SU-DHL-6 (cell line): Measurements from ENCODE around the gene TYW1B.
"Not testable (repeated sequence)": the region's sequence is repeated elsewhere in the genome, so short reads cannot be mapped to it uniquely, and the experiment has no call there.

Experiments
- H2AFZ ChIP-seq: fragments of 200-600 bp; sonication (generic); 2 replicates; pipeline ENCODE4 v1.6.1; 2014; ENCODE audit warnings: low read depth, mild to moderate bottlenecking, moderate library complexity, mixed read lengths, antibody characterized with exemption, low read length; ENCODE audit not compliant: severe bottlenecking
- H3F3A ChIP-seq: fragments of 200-600 bp; shearing (Covaris generic); 2 replicates; pipeline ENCODE4 v1.6.0; 2016; ENCODE audit warnings: antibody characterized with exemption, mild to moderate bottlenecking; ENCODE audit not compliant: insufficient read depth
- H3K27ac ChIP-seq: fragments of 200-600 bp; sonication (generic); 2 replicates; pipeline ENCODE4 v1.5.1; 2016; ENCODE audit warnings: low read depth, mild to moderate bottlenecking, low read length, moderate library complexity, mixed read lengths
- H3K27me3 ChIP-seq: fragments of 200-600 bp; sonication (generic), shearing (Covaris generic); 2 replicates; pipeline ENCODE4 v1.6.0; 2014; ENCODE audit warnings: mild to moderate bottlenecking, low read length
- H3K36me3 ChIP-seq: fragments of 200-600 bp; sonication (generic); 2 replicates; pipeline ENCODE4 v1.6.1; 2014; ENCODE audit warnings: mild to moderate bottlenecking, low read length, mixed read lengths
- H3K4me2 ChIP-seq: fragments of 300-600, 200-600 bp; shearing (Covaris generic), sonication (generic); 2 replicates; pipeline ENCODE4 v1.6.0; 2014; ENCODE audit warnings: low read length, low read depth, mild to moderate bottlenecking; ENCODE audit not compliant: poor library complexity, severe bottlenecking
- H3K4me3 ChIP-seq: fragments of 200-600 bp; sonication (generic); 2 replicates; pipeline ENCODE4 v1.5.1; 2014; ENCODE audit warnings: antibody characterized with exemption, low read length, mild to moderate bottlenecking, mixed read lengths; ENCODE audit not compliant: insufficient read depth, poor library complexity, severe bottlenecking
- H3K79me2 ChIP-seq: fragments of 200-600 bp; sonication (generic); 2 replicates; pipeline ENCODE4 v1.6.1; 2014; ENCODE audit warnings: mild to moderate bottlenecking, low read length, moderate library complexity; ENCODE audit not compliant: insufficient read depth
- H3K9ac ChIP-seq: fragments of 200-600 bp; sonication (generic); 2 replicates; pipeline ENCODE4 v1.7.0; 2014; ENCODE audit warnings: mild to moderate bottlenecking, low read length
- H3K9me2 ChIP-seq: fragments of 200-600 bp; sonication (generic); replicated peaks from 2 replicates; pipeline ENCODE4 v1.6.1; 2014; ENCODE audit warnings: low read length; ENCODE audit not compliant: insufficient read depth
- H3K9me3 ChIP-seq: fragments of 200-600 bp; sonication (generic); 2 replicates; pipeline ENCODE4 v1.6.1; 2014; ENCODE audit warnings: low read length, mixed read lengths; ENCODE audit not compliant: insufficient read depth
- H4K20me1 ChIP-seq: fragments of 200-600 bp; sonication (generic); 2 replicates; pipeline ENCODE4 v1.6.1; 2014; ENCODE audit warnings: low read depth, mild to moderate bottlenecking, antibody characterized with exemption, low read length, moderate library complexity, mixed read lengths

Gene TYW1B

DNA sequence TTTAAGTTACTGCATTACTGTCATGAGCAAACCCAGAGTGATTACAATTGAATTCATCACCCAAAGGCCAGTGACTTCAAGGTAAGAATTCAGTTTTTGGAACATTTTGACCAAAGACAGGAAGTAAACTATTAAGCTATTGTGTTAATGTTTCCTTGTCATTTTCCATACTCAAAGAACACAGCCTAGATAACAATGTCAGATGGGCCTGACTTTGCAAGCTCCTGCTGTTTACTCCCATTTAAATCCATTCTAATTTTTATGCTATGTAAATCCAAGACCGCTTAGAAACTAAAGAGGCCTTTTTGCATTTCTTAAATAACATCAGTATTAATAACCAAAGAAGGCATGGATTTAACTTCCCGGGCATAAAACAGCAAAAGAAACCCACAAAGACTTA lies 136.6 kb downstream of the TYW1B start:
- not testable (repeated sequence) for H3K27ac ChIP-seq, H3K9me2 ChIP-seq, H3K9me3 ChIP-seq, H3K4me3 ChIP-seq, H3K36me3 ChIP-seq, H2AFZ ChIP-seq, H3K9ac ChIP-seq, H4K20me1 ChIP-seq, H3K79me2 ChIP-seq, H3K27me3 ChIP-seq, H3F3A ChIP-seq, H3K4me2 ChIP-seq

DNA sequence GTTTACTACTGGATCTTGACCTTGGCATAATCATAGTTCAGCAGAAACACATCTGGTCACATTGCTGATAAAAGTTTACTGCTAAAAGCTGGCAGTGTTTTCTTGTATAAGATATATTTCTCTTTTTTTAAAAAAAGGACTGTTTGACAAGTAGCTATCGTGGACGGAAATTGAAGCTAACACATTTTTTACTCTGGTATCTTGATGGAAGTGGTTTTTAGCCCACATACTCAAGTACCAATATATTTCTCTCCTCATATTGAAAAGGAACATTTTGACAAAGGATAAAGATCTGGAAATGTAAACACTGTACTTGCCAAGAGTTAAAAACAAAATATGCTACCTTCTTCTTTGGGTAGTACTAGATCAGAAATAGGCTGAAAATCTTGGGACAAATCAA lies 137.8 kb downstream of the TYW1B start:
- not testable (repeated sequence) for H3K79me2 ChIP-seq, H3K4me2 ChIP-seq, H3K27me3 ChIP-seq, H3K9me3 ChIP-seq, H3K9me2 ChIP-seq, H3K27ac ChIP-seq, H2AFZ ChIP-seq, H3F3A ChIP-seq, H3K4me3 ChIP-seq, H3K9ac ChIP-seq, H3K36me3 ChIP-seq, H4K20me1 ChIP-seq

DNA sequence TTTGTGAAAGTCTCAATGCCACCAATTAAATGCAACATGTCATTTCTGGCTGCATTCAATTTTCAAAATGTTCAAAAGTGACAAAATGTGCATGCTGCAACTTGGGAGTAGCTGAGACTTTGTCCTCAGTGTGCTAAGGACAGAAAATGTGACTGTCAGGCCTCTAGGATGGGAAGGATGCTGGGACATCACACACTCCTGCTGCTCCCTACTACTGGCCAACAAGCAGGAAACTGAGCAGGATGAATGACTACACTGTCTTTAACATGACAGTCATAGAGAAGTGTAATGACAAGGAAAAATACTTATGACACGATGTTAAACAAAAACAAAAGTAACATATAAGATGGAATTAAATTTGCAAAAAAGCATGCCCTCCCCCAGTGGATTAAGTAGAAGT lies 138.7 kb downstream of the TYW1B start:
- H3F3A ChIP-seq, H3K27ac ChIP-seq, H3K9me2 ChIP-seq, H3K9me3 ChIP-seq, H3K9ac ChIP-seq, H3K27me3 ChIP-seq, H2AFZ ChIP-seq, H3K4me3 ChIP-seq, H4K20me1 ChIP-seq, H3K79me2 ChIP-seq, H3K4me2 ChIP-seq, H3K36me3 ChIP-seq: not testable (repeated sequence)

DNA sequence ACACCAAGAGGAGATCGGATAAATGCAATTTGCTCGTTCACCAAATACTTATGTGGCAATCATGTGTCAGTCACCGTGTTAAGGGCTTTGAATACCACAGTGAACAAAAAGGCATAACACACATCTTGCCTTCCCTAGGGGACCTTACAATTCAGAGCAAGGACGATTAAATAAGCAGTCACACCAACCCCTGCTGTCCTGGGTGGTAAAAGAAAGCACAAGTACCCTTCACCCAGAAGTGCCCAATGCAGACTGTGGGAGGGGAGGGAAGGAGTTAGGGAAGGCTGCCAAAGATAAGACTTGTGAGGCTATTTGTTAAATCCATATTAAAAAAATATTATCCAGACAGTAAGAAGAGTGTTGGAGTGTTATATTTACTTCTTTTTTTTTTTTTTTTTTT lies 146.8 kb downstream of the TYW1B start:
- not testable (repeated sequence) for H3K36me3 ChIP-seq

DNA sequence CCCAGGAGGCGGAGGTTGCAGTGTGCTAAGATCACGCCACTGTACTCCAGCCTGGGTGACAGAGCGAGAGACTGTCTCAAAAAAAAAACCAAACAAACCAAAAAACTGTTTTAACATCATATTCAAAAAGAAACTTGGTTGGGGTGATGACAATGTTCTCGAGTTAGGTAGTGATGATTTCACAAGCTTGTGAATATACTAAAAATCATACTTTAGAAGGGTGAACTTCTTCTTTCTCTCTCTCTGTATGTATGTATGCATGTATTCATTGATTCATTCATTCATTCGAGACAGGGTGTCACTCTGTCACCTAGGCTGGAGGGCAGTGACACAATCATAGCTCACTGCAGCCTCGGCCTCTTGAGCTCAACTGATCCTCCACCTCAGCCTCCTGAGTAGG lies 151.1 kb downstream of the TYW1B start:
- H3K4me3 ChIP-seq, H2AFZ ChIP-seq, H4K20me1 ChIP-seq: not testable (repeated sequence)

More for the DNA sequence above, 146.8 kb downstream of the TYW1B start:
- not testable (repeated sequence) for H4K20me1 ChIP-seq, H3K4me3 ChIP-seq, H3K27ac ChIP-seq, H3K9me3 ChIP-seq, H3K9ac ChIP-seq, H3K79me2 ChIP-seq, H2AFZ ChIP-seq, H3K9me2 ChIP-seq, H3F3A ChIP-seq, H3K27me3 ChIP-seq, H3K4me2 ChIP-seq

DNA sequence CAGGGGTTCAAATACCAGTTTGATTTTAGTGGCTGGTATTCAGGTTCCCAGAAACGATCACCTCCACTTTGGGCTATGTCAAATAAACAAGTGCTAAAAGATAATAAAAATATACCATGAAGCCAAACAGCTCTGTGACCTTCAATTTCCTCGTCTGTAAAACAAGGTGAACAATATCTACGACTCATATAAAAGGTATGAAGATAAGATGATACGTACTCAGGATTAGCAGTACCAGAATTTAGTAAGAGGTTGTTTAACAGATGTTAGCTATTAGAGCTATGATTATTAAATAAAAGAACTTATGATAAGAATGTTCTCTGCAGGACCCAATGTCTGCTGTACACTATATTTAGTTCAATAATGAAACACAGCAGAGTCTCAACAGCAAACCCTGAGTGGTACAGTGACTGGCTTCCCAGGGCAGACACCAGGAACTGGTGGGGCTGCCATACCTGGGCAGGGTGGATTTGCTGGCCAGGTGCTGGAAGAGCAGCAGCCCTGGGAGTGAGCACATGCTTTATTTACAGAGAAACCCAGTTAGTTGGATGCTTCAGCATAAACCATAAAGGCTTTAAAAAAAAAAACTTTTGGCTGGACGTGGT lies 151.8 kb downstream of the TYW1B start:
- H2AFZ ChIP-seq, H3K9ac ChIP-seq, H3F3A ChIP-seq, H3K4me2 ChIP-seq, H3K9me3 ChIP-seq, H3K27ac ChIP-seq, H3K4me3 ChIP-seq, H3K27me3 ChIP-seq, H3K36me3 ChIP-seq, H3K79me2 ChIP-seq, H3K9me2 ChIP-seq, H4K20me1 ChIP-seq: not testable (repeated sequence)

More for the DNA sequence above, 151.1 kb downstream of the TYW1B start:
- H3K27me3 ChIP-seq, H3K9me3 ChIP-seq, H3K4me2 ChIP-seq, H3K27ac ChIP-seq, H3K36me3 ChIP-seq, H3K79me2 ChIP-seq, H3K9me2 ChIP-seq, H3K9ac ChIP-seq, H3F3A ChIP-seq: not testable (repeated sequence)

DNA sequence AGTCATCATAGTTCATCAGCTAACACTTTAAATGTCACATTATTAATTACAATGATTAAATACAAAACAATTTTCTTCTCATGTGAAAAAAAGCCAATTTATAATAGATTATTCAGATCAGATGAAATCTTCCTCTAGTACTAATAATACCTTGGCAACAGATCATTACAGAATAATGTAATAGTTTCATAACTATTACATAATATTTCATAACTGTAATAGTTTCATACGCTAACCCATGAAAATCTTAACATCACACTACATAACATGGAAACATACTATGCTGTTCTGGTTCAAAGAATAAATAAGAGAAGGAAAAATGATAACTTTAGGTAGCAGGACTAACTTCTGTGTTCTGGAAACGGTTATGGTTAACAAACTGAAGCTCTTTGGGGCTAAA lies 152.3 kb downstream of the TYW1B start:
- H3K9ac ChIP-seq, H3K27ac ChIP-seq, H3K4me2 ChIP-seq, H4K20me1 ChIP-seq, H3F3A ChIP-seq, H3K9me2 ChIP-seq, H3K4me3 ChIP-seq, H3K27me3 ChIP-seq, H2AFZ ChIP-seq, H3K9me3 ChIP-seq, H3K79me2 ChIP-seq, H3K36me3 ChIP-seq: not testable (repeated sequence)
